K562 (cell line): ENCODE measurements around the gene LZTS2. TPM values are rescaled to one million over a fixed set of nuclear protein-coding genes. Genes with fewer than 3 reads are reported as not detected.

ENCODE experiments used
- ARHGAP35 ChIP-seq: fragments of 450-650 bp; IDR thresholded peaks from 2 replicates; pipeline ENCODE4 v1.6.1; 2018; ENCODE audit not compliant: partially characterized antibody
- ATF1 ChIP-seq, 2 experiments: fragments of 450-650 bp in 1 of 2; IDR thresholded peaks; 2 replicates each; pipeline ENCODE4 v1.6.1; 2016; ENCODE audit warnings: missing compliant biosample characterization in 1 of 2, missing genetic modification characterization in 1 of 2
- C11orf30 ChIP-seq: fragments of 450-650 bp; IDR thresholded peaks from 2 replicates; pipeline ENCODE4 v1.6.1; 2016; ENCODE audit warnings: low read depth, mild to moderate bottlenecking
- CHD4 ChIP-seq: fragments of 200-600 bp; sonication (generic); IDR thresholded peaks from 3 replicates; pipeline ENCODE4 v1.6.1; 2012; ENCODE audit warnings: low read depth, mild to moderate bottlenecking, mixed read lengths, low read length, inconsistent platforms; ENCODE audit not compliant: insufficient read depth, insufficient replicate concordance, poor library complexity, severe bottlenecking
- FOXK2 ChIP-seq, 2 experiments: fragments of 450-650 bp; IDR thresholded peaks in 1 of 2; conservative IDR thresholded peaks in 1 of 2; 2 replicates each; pipeline ENCODE4 v1.6.1; 2016; ENCODE audit warnings: low read depth in 2 of 2, mild to moderate bottlenecking in 1 of 2
- GATAD2A ChIP-seq: fragments of 450-650 bp; IDR thresholded peaks from 2 replicates; pipeline ENCODE4 v1.6.1; 2017
- HDGF ChIP-seq: fragments of 450-650 bp; IDR thresholded peaks from 2 replicates; pipeline ENCODE4 v1.6.1; 2016
- HMGN3 ChIP-seq: IDR thresholded peaks from 2 replicates; pipeline ENCODE4 v1.6.1; 2011; ENCODE audit warnings: borderline replicate concordance, low read depth, mild to moderate bottlenecking, mixed read lengths, low read length; ENCODE audit not compliant: insufficient read length; ENCODE audit errors: extremely low read depth
- HNRNPUL1 ChIP-seq: fragments of 200-400 bp; formaldehyde crosslinking; IDR thresholded peaks from 2 replicates; pipeline ENCODE4 v1.6.1; 2017; ENCODE audit warnings: low read length
- ILK ChIP-seq: fragments of 450-650 bp; IDR thresholded peaks from 2 replicates; pipeline ENCODE4 v1.6.1; 2016; ENCODE audit warnings: missing genetic modification characterization, low read depth, mild to moderate bottlenecking, missing compliant biosample characterization, moderate library complexity, borderline replicate concordance
- KAT8 ChIP-seq: fragments of 450-650 bp; IDR thresholded peaks from 2 replicates; pipeline ENCODE4 v1.6.1; 2016; ENCODE audit warnings: low read depth, mild to moderate bottlenecking
- KDM1A ChIP-seq, 2 experiments: fragments of 450-650 bp; IDR thresholded peaks; 2 replicates each; pipeline ENCODE4 v1.6.1; 2016; ENCODE audit warnings: mild to moderate bottlenecking in 2 of 2
- MCM3 ChIP-seq: fragments of 450-650 bp; IDR thresholded peaks from 2 replicates; pipeline ENCODE4 v1.6.1; 2016
- MEF2D ChIP-seq: conservative IDR thresholded peaks from 2 replicates; pipeline ENCODE4 v1.6.1; 2016; ENCODE audit warnings: low read depth, missing genetic modification characterization, missing compliant biosample characterization
- RBM15 ChIP-seq: fragments of 200-400 bp; formaldehyde crosslinking; IDR thresholded peaks from 2 replicates; pipeline ENCODE4 v1.6.1; 2018; ENCODE audit warnings: mild to moderate bottlenecking, low read length, moderate library complexity; ENCODE audit not compliant: insufficient read depth
- RNF2 ChIP-seq: sonication (generic); IDR thresholded peaks from 2 replicates; pipeline ENCODE4 v1.6.1; 2016
- SMAD3 ChIP-seq: fragments of 450-650 bp; formaldehyde crosslinking; conservative IDR thresholded peaks from 2 replicates; pipeline ENCODE4 v1.4.0; 2020; ENCODE audit warnings: mild to moderate bottlenecking
- SMAD4 ChIP-seq: fragments of 250-450 bp; sonication (Bioruptor Pico); conservative IDR thresholded peaks from 2 replicates; pipeline ENCODE4 v1.8.0; 2021; ENCODE audit warnings: inconsistent platforms, mild to moderate bottlenecking, moderate library complexity
- TARDBP ChIP-seq: fragments of 450-650 bp; IDR thresholded peaks from 2 replicates; pipeline ENCODE4 v1.6.1; 2016
- TGIF2 ChIP-seq: sonication (generic); formaldehyde crosslinking; IDR thresholded peaks from 2 replicates; pipeline ENCODE4 v1.8.1; 2022; ENCODE audit warnings: mild to moderate bottlenecking, missing genetic modification reagents, moderate library complexity
- ZNF143 ChIP-seq: sonication (generic); formaldehyde crosslinking; IDR thresholded peaks from 2 replicates; pipeline ENCODE4 v1.9.0; 2022; ENCODE audit warnings: mild to moderate bottlenecking, missing genetic modification reagents
- ZNF146 ChIP-seq: IDR thresholded peaks from one replicate; pipeline ENCODE4 v1.6.1; 2018; ENCODE audit warnings: missing compliant biosample characterization; ENCODE audit not compliant: unreplicated experiment
- ZNF408 ChIP-seq: fragments of 250-450 bp; sonication (Bioruptor Pico); IDR thresholded peaks from 2 replicates; pipeline ENCODE4 v1.4.0; 2020; ENCODE audit warnings: low read depth, mild to moderate bottlenecking, moderate library complexity
- ZNF445 ChIP-seq: fragments of 250-450 bp; sonication (Bioruptor Pico); IDR thresholded peaks from 2 replicates; pipeline ENCODE4 v1.4.0; 2020; ENCODE audit warnings: low read depth, mild to moderate bottlenecking, moderate library complexity
- ZSCAN29 ChIP-seq: fragments of 450-650 bp; IDR thresholded peaks from 2 replicates; pipeline ENCODE4 v1.6.1; 2017
- polyA plus RNA-seq, 8 experiments: library from polyadenylated mRNA; depleted of rRNA in 4 of 8; stranded (reverse) in 5 of 8; unstranded in 3 of 8; fragments of >200 nt; fragmentation: Nextera tagmentation in 2 of 8; fragmentation: Illumina TruSeq in 1 of 8; extraction: Ambion mirVana in 2 of 8; extraction: Trizol in 1 of 8; gene quantifications; 2 replicates each; pipeline versions ENCODE4 v1.2.1 to v1.2.3, GENCODE V29; 2011 to 2014; ENCODE audit warnings: inconsistent platforms in 1 of 8, missing spikeins in 1 of 8
- total RNA-seq, 7 experiments: library from RNA; depleted of rRNA in 6 of 7; stranded (reverse); fragments of >200 nt in 6 of 7; fragmentation: Illumina TruSeq in 2 of 7; extraction: Trizol in 2 of 7; gene quantifications; 2 replicates each; pipeline versions ENCODE4 v1.2.1 to v1.2.3, GENCODE V29; 2011 to 2021; ENCODE audit warnings: low replicate concordance in 1 of 7
- TF ChIP-seq, protein P1 (sequence below): fragments of 250-450 bp; sonication (Bioruptor Pico); IDR thresholded peaks from 2 replicates; pipeline ENCODE4 v1.8.0; 2022; ENCODE audit warnings: moderate library complexity, mild to moderate bottlenecking, inconsistent platforms
- TF ChIP-seq, protein P2 (sequence below): sonication (generic); formaldehyde crosslinking; IDR thresholded peaks from 2 replicates; pipeline ENCODE4 v1.5.0; 2020; ENCODE audit warnings: missing genetic modification reagents
- TF ChIP-seq, protein P3 (sequence below), 3 experiments: IDR thresholded peaks in 2 of 3; conservative IDR thresholded peaks in 1 of 3; 2 replicates each; pipeline ENCODE4 v1.5.1; 2011 to 2012; ENCODE audit warnings: low read length in 3 of 3, mild to moderate bottlenecking in 3 of 3, control low read depth in 2 of 3, improper control_type of control experiment in 1 of 3, inconsistent platforms in 1 of 3, low read depth in 1 of 3, mixed read lengths in 1 of 3, moderate library complexity in 1 of 3; ENCODE audit not compliant: insufficient read depth in 2 of 3

Gene LZTS2
- total and polyA plus RNA-seq, 9 of the 15 experiments (the other 6 are each of a cell fraction or from before 2014, with no cell fraction given), result 0.23 to 42.5 (median 14.7) TPM

DNA sequence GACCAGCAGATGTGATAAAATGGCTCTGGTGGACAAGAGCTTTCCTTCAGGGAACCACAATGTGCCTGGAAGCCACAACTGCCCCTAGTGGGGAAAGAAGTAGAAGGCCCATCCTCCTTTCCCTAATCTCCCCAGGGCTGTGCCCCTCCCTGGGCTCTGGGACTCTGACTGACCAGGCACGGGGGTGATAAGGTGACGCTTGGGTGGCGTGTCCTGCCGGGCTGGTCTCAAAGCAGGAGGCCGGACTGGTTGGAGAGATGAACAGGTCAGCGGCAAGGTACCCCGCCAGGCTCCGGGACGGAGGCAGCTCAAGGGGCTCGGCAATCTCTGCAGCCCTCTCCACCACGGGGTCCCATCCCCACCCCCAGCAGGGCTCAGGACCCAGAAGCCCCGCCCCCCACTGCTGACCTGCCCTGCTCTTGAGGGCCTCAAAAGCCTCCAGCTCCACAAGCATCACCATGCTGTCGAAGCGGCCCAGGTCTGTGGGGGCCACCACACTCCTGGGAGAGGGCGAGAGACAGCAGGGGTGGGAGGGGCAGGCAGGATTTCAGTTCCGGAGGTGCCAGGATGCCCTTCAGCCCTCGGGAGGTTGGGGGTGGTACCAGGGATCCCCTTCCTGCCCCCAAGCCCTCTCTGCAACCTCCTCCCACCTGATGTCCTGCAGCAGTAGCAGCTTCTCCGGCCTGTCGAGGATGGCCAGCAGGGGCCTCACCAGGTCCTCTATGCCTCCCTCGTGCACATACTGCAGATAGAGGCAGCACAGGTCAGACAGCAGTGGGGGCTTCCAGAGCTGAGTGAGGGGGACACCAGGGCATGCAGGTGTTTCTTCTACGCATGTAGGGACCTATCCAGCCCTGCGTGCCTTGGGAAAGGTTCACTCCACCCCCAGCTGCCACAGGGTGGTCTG is 12.2 kb downstream of the LZTS2 start (continued):
- TF ChIP-seq, protein P1, sequence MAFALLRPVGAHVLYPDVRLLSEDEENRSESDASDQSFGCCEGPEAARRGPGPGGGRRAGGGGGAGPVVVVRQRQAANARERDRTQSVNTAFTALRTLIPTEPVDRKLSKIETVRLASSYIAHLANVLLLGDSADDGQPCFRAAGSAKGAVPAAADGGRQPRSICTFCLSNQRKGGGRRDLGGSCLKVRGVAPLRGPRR (CRISPR knock-in tag), result no peak
- TF ChIP-seq HMGN3 (no peak), ARHGAP35 (no peak), GATAD2A (no peak), ZNF445 (no peak), ZSCAN29 (no peak), KAT8 (no peak), HNRNPUL1 (no peak), ZNF146 (CRISPR knock-in tag) (no peak), C11orf30 (no peak), RNF2 (no peak), ZNF143 (CRISPR knock-in tag) (no peak), RBM15 (no peak), TARDBP (peak; percentile 58; the same call in 1 of the 2 replicates), ATF1 (CRISPR knock-in tag; IDR thresholded peaks at IDR 0.05) (no peak), ATF1 (tag; IDR thresholded peaks at IDR 0.05) (peak; percentile 44), HDGF (no peak), MEF2D (tag) (no peak), MCM3 (no peak), CHD4 (no peak), ZNF408 (CRISPR knock-in tag) (no peak), FOXK2 (conservative IDR thresholded peaks at IDR 0.05 in 1 of 2, IDR thresholded peaks at IDR 0.05 in 1 of 2; ENCODE audit: low read depth in 2 of 2) (0 out of 4 replicates have a peak, but pooled peaks of 1 of the 2 experiments have one; percentile 36), SMAD4 (CRISPR knock-in tag) (no peak), KDM1A (IDR thresholded peaks at IDR 0.05) (peak; percentile 31 to 57; a peak in 1 of 4 replicates), SMAD3 (no peak), ILK (tag) (no peak), TGIF2 (CRISPR knock-in tag) (no peak)
- TF ChIP-seq, protein P2, sequence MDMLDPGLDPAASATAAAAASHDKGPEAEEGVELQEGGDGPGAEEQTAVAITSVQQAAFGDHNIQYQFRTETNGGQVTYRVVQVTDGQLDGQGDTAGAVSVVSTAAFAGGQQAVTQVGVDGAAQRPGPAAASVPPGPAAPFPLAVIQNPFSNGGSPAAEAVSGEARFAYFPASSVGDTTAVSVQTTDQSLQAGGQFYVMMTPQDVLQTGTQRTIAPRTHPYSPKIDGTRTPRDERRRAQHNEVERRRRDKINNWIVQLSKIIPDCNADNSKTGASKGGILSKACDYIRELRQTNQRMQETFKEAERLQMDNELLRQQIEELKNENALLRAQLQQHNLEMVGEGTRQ (CRISPR knock-in tag), result no peak
- TF ChIP-seq, protein P3, sequence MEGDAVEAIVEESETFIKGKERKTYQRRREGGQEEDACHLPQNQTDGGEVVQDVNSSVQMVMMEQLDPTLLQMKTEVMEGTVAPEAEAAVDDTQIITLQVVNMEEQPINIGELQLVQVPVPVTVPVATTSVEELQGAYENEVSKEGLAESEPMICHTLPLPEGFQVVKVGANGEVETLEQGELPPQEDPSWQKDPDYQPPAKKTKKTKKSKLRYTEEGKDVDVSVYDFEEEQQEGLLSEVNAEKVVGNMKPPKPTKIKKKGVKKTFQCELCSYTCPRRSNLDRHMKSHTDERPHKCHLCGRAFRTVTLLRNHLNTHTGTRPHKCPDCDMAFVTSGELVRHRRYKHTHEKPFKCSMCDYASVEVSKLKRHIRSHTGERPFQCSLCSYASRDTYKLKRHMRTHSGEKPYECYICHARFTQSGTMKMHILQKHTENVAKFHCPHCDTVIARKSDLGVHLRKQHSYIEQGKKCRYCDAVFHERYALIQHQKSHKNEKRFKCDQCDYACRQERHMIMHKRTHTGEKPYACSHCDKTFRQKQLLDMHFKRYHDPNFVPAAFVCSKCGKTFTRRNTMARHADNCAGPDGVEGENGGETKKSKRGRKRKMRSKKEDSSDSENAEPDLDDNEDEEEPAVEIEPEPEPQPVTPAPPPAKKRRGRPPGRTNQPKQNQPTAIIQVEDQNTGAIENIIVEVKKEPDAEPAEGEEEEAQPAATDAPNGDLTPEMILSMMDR (IDR thresholded peaks at IDR 0.05 in 2 of 3, conservative IDR thresholded peaks at IDR 0.05 in 1 of 3; ENCODE audit: insufficient read depth in 2 of 3, low read depth in 1 of 3, low read length in 3 of 3), result peak; percentile 72 to 76 (median 74)
